CD4-positive, alpha-beta T cell treated with Interleukin-10 for 1 hour (primary cell): ENCODE results near the gene PIGA.
"Not testable (repeated sequence)": the region's sequence is repeated elsewhere in the genome, so short reads cannot be mapped to it uniquely, and the experiment has no call there.

Experiments
- DNase-seq: peaks from one replicate; pipeline ENCODE4 v3.0.0-alpha.2; 2020

Gene PIGA

DNA sequence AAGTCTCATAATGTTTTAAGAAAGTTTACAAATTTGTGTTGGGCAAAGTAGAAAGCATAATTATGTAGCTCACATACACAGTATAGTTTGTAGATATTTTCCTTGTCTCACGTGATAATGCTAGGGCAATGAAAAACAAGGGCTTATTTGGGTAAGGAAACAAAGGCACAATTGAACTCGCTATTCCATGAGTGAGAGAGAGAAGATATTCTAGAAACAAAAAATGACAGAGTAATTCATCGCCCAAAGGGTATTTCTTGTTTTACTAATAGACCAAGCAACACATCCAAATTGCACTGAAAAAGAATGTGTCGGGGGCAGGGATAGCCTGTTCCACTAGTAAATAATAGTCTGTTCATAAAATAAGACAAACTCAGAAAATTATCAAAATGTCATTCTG, 16.2 kb downstream of the PIGA start:
- no peak for DNase-seq

DNA sequence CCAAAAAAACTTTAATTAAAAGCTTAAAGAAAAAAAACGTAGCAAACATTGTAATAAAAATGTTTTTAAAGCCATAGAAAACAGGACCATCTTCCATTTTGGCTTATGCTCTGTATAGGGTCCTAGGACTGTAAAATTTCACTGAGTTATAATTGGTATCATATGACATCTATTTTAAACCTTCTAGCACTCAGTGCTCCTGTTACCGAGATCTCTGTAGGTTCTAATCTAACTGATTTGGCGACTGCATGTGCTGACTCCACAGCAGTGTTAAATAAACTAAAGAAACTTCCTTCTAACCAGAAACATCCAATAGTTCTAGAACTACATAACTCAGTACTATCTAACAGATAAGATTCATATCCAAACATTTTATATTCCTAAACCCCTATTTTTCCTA, 19.8 kb downstream of the PIGA start, which contains the start of gene ASB11:
Gene ASB11 (minus strand): TSS at position 132 of the 400 bp plus-strand sequence. CDS start 35 bp downstream, at position 97.
- no peak for DNase-seq

DNA sequence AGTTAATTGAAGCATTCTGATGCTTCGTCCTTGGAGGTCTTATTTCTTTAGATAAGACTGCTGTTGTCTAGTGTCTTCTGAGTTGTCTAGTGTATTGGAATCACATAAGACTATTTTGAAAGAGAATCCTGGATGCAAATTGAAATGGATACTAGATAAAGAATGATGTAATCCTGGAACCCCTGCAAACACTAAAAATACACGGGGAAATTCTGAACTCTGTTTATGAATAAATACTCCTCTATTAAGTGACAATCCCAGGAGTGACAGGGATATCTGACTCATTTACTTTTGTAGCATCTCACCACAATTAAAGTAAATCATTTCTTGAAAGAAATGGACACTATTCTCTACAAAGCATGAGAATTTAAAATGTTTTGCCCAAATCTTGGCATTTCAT, 20.9 kb downstream of the PIGA start:
- DNase-seq = no peak

DNA sequence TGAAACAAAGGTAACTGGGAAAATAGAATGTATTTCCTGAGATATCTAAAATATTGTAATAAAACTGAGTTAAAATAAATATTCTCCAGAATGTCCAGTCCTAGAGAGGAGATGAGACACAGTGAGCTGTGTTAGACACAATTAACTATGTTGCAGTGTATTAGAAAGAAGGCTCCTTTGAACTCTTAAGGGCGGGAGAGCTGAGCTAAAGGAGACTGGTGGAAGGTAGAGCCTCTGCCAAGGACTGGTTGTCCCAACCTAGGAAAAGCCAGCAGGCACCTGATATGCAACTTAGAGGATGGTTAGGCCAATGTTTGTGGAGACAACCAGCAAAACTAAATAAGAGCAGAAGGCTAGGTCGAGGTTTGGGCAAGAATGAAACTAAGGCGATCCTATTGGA, 24.2 kb downstream of the PIGA start:
- DNase-seq = no peak

DNA sequence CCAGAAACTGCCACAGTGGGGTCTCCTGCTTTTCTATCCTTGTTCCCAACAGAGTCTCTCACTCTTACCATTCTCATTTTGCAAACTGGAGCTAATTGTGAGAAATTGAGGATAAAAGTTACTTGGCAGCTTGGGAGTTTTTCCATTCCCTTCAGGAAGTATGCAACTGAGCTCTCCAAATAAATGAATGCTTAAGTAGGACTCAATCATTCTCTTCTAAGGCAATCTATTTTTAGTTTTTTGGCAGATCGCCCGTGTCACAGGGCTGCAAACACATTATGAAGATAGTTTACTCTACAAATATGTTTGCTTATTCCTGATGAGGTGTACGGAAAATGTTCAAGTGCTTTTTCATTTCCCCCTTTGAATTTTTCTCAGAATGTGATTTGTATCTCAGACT, 25.2 kb downstream of the PIGA start:
- no peak for DNase-seq

DNA sequence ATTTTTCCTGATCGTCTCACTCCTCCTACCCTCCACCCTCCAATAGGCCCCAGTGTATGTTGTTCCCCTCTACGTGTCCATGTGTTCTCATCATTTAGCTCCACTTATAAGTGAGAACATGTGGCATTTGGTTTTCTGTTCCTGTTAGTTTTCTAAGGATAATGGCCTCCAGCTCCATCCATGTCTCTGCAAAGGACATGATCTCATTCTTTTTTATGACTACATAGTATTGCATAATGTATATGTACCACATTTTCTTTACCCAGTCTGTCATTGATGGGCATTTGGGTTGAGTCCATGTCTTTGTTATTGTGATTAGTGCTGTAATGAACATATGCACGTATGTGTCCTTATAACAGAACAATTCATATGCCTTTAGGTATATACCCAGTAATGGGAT, 29.4 kb downstream of the PIGA start:
- not testable (repeated sequence) for DNase-seq

DNA sequence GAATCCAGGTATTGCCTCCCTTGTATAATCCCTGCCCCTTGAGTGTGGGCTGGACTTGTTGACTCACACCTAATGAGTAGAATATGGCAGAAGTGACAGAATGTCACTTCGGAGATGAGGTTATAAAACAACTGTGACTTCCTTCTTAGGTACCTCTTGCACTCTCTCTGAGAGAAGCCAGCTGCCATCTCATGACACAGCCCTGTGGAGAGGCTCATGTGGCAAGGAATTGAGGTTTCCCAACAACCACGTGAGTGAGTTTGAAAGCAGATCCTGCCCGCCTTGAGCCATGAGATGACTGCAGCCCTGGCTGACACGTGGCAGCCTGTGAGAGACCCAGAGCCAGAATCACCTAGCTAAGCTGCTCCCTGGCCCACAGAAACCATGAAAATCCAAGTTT, 33.4 kb downstream of the PIGA start:
- DNase-seq = no peak

DNA sequence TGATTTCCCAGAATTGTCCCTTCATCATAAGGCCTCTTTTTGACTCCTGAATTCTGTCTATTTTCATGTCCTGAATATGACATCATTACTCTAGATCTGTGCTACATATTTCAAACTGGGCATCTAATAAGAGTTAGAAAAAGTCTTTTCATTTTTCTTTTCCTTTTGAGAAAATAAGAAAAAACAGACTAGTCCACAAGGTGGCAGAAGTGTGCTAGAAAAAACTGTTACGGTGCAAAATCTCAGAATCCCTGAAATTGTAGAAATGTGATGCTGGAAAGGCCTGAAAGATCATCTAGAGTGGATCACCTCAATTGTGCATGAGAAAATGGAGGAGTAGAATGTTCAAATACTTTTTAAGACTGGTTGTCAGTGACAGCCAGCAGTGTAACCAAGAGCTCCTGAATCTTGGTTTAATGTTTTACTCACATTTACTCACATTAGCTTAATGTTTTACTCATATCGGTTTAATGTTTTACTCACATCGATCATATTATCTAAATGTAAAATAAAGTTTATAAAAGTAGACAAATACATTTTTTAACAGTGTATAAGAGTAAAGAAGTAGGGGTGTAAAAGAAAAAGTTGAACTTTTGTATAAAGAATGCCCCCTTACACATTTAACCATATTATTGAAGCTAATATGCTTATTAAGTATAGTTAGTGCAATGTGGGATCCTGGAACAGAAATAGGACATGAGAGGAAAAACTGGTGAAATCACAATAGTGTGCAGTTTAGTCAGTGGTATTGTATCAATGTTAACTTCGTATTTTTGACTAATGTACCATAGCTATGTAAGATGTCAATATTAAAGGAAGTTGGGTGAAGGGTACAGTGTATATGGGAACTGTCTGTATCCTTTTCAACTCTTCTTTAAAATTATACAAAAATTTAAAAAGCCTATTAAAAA, 35.1 kb downstream of the PIGA start:
- peak; percentile 6 for DNase-seq

DNA sequence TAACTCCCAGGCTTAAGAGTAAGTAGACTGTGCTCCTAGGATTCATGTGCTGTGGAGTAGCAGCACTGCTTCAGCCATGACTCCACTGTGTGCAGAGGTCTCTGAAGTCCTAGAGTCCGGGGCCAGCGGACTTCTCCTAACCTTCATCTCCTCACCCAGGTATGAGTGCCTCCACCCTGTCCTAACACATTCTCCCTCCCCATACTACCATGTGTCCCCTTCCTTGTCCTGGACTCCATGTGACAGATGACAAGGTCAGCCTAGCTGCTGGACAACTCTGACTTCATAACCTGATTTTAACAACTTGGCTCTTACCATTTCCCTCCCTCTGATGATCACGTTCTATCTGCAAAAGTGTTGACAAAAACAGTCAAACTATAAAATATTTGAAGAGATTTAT, 36.5 kb downstream of the PIGA start:
- DNase-seq = no peak

DNA sequence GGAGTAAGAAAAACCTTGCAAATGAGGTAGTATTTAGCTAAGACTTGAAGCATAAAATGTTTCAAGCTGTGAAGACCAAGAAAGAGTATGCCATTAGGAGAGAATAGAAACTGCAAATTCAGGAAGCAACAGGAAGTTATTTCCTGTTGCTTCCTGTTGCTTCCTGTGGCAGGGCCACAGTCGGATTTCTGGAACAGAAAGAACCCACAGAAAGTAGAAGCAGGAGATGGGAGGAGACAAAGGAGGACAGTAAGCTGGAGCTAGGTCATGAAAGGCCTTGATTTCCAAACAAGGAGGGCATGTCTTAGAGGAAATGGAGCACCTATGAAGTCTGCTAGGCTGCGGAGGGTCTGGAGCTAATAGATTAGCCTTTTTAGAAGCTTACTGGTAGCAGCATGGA, 37.1 kb downstream of the PIGA start:
- no peak for DNase-seq

DNA sequence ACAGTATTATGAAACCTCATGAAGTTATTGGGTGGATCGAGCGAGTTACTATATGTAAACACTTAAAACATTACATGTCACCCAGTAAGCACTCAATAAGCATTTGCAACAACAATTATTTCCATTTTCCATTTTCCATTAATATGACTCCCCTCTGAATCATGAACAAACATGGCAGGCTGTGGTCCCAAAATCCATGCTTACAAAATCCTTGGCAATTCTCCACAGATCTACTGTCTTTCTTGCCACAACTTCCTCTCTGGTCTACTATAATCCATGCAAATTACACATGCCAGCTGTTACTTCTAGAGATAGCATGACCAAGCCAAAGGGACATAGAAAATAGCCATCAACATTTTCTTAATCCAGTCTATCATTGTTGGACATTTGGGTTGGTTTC, 41.9 kb downstream of the PIGA start:
- DNase-seq = no peak

DNA sequence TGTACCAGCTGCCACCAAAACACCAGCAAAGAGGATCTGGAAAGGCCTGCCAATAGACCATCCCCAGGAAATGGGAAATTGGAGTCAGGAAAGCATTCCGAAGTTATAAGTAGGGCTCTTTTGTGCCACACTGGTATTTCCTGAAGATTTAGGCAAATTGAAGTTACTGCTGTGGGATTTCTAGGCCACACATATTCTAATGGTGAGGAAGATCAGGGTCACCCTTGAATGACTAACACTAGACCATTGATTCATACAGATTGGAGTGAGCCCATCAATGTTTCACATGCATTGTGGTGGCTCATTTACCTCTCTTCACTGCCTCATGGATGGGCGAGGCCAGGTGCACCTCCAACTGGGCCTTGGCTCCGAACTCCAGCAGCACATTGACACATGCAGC, 42.5 kb downstream of the PIGA start:
- no peak for DNase-seq

DNA sequence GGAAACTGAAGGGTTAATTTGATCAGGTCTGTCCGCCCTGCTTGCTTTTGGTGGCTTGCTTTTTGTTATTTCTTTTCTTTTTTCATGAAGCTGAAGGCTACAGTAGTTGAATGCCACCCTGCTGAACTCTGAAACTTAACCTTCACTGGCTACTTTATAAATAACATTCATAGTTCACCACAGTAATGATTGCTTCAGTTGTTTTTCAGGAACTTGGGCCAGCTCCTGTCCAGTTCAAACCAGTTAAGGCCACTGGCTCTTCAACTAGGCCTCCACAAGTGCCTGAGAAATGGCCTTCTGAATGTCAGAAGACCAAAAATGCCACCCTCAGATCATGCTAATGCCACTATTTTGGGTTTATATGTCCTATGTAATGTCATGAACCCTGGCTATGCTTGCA, 57.7 kb downstream of the PIGA start:
- no peak for DNase-seq

DNA sequence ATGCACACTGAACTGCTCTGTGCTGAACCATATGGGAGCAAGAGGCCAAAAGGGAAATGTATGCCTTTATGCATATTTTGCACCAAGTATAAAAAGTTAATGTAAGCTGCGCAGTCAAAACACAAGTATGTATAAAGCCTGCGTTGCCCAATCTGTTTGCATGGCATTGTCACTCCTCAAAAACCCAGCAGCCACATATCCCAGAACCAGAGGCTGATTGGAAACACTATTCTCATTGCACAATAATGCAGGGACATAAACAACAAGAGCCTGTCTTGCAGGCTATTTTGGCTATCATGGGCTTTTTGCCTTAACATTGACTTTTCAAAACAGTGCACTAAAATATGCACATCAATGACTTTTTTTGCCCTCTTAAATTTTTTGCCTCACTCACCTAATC, 60.4 kb downstream of the PIGA start:
- no peak for DNase-seq

DNA sequence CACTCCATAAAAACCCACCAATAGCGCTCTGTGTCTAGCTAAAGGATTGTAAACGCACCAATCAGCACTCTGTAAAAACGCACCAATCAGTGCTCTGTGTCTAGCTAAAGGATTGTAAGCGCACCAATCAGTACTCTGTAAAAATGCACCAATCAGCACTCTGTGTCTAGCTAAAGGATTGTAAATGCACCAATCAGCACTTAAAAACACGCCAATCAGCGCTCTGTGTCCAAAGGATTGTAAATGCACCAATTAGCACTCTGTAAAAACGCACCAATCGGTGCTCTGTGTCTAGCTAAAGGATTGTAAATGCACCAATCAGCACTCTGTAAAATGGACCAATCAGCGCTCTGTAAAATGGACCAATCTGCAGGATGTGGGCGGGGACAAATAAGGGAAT, 62.0 kb downstream of the PIGA start:
- not testable (repeated sequence) for DNase-seq

DNA sequence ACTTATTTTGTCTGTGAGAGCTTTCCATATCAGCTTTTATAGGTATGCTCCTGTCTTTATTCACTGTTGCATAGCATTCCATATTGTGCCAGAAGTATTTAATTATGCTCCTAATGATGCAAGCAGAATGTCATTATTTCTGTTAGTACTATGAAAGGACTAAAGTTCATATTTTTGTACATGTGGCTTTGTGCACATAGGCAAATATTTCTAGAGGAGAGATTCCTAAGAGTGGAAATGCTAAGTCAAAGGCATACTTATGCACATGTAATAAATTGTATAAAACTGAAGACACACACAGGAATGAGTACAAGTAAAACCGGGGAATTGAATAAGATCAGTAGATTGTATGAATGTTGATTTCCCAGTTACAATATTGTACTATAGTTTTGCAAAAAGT, 63.6 kb downstream of the PIGA start:
- no peak for DNase-seq

DNA sequence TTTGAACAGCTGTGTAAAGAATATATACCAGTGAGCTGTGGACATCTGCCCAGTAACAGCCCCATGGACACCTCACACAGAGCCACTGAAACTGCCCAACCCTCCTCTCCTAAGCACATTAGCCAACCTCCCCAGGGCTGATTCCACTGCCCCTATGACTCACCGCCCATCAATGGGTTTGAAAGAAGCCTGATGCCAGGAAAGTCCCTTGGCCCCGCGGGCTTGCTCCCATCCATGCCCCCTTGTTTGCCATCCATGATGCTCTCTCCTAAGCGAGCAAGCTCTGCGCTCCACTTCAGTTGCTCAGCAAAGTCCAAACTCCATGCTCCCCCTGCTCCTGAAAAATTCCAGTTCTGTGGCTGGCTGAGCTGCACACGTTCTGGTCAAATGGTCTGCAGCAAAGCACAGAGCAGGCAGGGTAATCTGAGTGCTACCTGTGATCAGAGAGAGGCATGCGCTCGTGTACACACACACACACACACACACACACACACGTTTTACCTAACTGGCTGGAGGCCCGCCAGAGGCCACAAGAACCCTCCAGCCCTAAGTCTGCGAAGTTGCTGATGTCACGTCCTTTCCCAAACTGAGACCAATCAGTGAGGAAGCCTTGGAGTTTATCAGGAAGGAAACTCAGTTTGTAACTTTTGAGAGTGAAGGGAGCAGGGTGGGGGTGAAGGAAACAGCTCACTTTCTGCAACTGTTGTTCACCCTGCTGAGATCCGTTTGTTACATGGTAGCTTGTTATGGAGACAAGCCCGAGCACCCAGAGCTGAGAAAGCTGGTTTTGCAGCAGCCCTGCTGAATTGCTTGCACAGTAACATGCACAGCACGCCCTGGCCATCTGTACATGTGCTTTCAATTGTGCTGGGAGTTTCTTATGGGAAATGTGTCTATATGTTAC, 65.5 kb downstream of the PIGA start, which contains the start of gene ASB9:
Gene ASB9 (minus strand): TSS at position 466 of the 904 bp plus-strand sequence. CDS start 209 bp downstream, at position 257.
- DNase-seq = peak; percentile 43
